Skin of body (tissue), 2 donors: ENCODE data around the gene HDAC5. TPM values are rescaled to one million over a fixed set of nuclear protein-coding genes. Genes with fewer than 3 reads are reported as not detected.
"Not testable (repeated sequence)": the region's sequence is repeated elsewhere in the genome, so short reads cannot be mapped to it uniquely, and the experiment has no call there.

Experiments used
- DNase-seq: peaks from one replicate; lab custom pipeline; 2025; lab: John Stamatoyannopoulos, UW
- total RNA-seq: library from RNA; depleted of rRNA; stranded (reverse); fragments of >200 nt; gene quantifications from one replicate; pipeline ENCODE4 v1.2.3, GENCODE V29; 2014

Gene HDAC5
- total RNA-seq, 1 donor from 2014 or later = 55.1 TPM

DNA sequence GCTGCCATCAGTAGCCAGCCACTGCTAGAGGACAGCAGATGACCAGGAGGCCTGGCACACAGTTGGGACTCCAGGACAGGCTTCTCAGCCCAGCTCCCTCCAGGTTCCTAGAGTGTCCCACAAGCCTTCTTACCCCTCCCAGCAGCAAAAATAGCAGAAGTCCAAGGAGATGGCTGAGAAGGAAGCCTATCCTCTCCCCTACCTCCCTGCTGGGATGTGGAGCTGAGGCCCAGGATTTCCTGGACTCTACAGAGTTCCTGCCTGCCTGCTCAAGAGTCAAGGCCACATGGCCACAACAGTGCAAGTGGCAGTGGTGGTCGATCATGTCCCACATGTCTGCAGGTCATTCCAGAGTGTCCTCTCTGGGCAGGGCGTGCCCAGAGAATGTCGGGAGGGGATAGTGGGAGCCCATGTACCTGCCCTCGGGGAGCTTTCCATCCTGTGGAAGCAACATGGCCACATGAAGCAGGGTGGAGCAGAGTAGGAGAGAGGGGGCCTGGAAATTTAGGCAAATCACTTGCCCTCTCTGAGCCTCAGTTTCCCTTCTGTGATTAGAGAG is 10.6 kb upstream of the HDAC5 start:
- no peak for DNase-seq

DNA sequence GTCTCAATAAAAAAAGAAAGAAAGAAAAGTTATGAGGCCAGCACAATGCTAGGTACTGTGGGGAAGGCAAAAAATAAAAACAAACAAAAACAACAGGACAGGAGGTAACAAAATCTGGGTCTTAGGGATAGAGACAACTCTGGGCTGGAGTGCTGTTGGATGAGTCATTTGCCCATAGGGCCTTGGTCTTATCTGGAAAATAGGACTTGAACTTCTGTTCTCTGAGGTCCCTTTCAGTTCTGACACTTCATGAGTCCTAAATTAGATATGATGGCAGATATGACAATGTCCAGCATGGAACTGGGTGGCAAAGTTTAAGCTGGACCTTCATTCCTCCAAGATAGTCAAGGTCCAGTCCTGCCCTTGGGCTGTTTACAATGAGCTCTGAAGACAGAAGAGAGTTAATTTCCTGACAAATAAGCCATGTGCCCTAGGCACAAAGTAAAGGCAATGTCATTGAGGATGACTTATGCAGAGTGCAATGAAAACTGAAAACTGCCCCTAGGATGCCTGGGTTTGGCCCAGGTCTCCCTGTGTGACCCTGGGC is 8.9 kb upstream of the HDAC5 start:
- no peak for DNase-seq

DNA sequence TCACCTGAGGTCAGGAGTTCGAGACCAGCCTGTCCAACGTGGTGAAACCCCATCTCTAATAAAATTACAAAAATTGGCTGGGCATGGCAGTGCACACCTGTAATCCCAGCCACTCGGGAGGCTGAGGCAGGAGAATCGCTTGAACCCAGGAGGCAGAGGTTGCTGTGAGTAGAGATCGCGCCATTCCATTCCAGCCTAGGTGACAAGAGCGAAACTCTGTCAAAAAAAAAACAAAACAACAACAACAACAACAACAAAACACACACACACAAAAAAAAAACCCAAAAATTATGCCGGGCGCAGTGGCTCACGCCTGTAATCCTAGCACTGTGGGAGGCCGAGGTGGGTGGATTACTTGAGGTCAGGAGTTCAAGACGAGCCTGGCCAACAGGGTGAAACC is 7.9 kb upstream of the HDAC5 start:
- DNase-seq = not testable (repeated sequence)

DNA sequence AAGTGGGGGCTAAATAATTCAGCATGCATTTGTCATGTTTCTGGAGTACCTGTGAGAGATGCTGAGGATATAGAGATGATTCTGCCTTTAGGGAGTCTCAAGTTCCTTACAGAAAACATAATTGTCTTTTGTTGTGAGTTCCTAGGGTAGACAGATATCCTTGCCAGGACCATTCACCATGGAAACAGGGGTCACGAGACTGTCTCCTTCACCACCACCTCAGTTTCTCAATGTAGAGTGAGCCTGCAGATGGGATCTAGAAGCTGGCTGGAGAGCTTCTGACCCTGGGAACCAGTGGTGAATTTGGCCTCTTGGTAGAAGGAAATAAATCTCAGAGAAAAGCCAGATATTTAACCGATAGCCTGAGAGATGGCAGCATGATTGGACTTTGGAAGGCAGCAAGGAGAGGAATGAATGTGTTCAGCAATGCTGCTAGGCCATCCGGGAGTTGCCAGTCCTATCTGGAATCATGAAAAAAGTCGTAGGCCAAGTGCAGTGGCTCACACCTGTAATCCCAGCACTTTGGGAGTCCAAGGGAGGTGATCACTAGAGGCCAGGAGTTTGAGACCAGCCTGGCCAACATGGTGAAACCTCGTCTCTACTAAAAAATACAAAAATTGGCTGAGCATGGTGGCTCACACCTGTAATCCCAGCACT is 7.4 kb upstream of the HDAC5 start:
- no peak for DNase-seq

DNA sequence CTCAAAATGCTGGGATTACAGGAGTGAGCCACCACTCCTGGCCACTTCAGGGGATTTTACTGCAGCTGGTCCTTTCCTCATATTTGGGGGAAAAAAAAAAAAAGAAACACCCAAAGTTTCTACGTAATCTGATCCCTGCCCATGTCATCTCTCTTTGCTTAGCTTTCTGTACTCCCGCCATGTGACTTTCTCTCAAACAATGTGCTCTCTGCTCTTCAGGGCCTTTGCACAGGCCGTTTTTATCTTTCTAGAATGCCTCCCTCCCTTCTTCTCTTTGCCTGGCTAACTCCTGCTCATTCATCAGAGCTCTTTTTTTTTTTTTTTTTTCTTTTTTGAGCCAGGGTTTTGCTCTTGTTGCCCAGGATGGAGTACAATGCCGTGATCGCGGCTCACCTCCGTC is 4.9 kb upstream of the HDAC5 start:
- no peak for DNase-seq

DNA sequence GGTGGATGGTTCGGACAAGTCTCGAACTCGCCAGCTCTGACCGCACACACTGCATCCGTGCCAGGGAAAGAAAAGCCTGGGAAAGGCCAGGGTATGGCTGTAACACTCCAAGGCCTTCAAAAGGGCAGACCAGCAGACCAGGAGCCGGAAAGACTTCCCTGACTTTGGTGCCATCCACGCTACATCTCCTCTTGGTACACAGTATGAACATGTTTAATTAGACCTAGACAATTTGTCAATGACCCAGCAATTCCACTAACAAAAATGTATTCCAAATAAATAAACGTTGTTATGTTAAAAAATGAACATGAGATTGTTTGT is 637 bp upstream of the HDAC5 start:
- DNase-seq = no peak

DNA sequence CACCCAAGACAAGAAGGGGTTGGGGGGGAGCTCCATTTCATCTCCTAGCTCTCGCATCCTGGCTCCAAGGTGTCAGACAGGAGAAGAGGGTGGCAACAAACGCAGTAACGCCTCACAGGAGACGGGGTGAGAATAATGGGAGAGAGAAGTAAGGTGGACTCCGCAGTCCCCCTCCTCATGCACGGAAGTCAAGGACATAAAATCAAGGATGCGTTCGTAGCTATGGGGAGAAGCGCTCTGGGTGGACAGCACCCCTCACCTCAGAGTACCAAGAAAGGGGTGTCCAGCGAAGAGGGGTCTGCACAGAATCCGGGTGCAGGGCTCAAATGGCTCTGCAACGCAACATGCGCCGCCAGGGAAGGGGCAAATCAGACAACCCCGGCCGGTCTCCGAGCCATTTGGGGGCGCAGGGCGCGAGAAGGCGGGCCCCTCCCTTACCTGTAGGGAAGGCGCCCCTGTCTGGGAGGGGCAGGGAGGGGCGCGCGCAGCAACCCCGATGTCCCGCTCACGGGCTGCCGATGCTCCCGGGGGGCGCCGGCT is 555 bp downstream of the HDAC5 start:
- peak; percentile 18 for DNase-seq

DNA sequence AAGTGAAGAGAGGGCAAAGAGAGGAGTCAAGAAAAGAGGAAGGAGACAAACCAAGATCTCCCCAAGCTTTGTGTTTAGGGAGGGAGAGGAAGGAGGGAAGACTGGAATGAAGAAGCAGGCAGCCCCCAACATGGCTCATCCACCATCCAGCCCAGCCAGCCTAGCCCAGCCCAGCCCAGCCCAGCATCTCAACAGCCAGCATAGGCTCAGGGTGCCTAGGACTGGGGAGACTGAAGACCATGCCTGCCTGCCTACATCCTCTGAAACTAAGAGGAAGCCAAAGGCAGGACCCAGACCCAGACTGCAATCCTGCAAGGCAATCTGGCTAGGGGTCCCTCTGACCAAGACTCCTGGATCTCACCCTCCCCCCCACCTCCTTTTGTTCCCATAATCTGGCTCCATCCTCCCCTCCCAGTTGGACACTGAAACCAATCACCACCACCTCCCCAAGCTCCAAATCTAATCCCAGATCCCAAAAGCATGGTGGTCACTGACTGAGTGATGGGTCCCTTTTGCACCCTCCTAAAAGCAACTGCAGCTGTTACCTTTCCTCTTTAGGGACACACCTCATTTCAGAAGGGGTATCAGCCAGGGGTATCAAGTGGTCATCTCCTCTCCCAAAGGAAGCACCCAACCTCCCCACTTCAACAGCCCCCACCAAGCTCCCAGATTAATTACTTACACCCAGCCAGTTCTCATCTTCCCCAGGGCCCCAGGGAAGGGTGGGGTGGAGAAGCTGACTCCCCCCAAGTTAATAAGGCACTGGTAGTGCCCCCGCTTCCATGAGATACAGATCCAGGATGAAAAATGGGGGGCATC is 1.2 kb downstream of the HDAC5 start:
- no peak for DNase-seq

DNA sequence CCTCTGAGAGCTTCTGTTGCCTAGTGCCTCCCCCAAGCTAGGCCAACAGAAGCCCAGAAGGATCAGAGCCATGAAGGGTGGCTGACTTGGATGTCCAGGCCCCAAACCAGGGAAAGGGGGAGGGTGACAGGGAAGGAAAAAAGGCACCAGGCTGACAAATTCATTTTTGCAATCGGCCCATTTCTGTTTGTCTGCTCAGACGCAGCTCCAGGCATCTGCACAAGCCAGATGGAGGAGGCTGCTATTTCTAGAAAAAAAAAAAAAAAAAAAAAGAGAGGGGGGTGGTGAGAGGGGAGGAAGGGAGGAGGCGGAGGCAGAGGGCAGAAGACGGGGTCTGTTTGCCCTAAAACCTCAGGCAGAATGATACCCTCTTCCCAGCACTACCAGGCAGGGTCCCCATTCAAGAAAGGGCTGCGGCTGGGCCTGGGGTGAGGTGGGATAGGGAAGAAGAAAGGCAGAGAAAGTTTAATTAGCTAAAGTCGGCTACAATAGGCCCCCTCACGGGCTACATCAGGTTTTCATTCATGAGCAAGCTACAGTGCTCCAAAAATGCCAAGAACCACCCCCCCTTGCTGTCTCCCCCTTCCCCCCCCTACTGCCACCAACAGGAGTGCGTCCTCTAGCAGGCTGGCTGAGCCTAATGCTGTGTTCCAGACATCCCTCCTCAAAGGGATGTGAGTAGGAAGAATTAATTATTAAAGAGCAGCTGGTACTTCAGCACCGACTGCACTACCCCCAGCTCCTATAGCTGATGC is 2.4 kb downstream of the HDAC5 start:
- DNase-seq = peak; percentile 63

DNA sequence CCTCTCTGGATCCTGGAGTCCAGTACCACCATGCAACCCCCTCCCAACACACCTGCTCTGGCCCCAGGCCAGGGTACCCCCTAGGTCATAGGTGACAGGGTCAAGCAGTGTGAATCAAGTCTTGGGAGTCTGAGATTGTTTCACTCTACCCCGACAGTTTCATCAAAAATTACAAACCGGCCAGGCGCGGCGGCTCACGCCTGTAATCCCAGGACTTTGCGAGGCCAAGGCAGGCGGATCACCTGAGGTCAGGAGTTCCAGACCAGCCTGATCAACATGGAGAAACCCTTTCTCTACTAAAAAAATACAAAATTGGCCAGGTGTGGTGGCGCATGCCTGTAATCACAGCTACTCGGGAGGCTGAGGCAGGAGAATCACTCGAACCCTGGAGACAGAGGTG is 3.2 kb downstream of the HDAC5 start:
- DNase-seq = not testable (repeated sequence)

DNA sequence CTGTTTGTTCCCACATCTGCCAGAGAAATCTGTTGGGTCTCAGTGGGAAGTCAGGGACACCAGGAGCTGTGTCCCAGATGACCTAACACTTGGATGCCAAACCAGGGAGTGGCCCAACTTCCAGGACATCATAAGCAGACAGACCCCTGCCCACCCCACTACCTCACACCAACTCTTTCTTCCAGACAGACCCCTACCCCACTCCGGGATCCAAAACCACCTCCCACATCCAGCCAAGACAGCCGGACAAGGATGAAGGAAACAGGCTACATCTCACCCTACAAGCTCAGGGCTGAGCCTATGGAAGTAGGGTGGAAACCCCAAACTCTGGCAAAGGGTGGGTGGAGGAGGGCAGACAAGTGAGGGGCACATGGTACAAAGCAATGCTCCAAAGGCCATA is 3.6 kb downstream of the HDAC5 start:
- no peak for DNase-seq

DNA sequence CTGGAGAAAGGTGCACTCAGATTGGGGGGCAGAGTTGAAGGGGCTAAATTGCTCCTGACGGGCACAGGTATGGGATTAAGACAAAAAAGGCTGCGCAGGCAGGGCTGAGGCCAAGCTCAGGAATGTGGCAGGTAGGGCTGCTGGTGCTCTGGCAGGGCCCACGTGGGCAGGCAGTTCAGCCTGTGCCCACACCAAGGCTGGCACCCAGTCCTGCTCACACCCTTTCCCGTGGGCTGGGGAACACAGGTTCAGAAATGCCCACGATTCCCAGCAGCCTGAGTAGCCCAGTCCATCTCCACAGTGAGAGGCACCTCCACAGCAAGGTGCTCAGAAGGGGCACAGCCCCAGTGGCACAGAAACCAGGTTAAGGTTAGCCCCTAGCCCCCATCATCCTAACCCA is 4.4 kb downstream of the HDAC5 start:
- no peak for DNase-seq

DNA sequence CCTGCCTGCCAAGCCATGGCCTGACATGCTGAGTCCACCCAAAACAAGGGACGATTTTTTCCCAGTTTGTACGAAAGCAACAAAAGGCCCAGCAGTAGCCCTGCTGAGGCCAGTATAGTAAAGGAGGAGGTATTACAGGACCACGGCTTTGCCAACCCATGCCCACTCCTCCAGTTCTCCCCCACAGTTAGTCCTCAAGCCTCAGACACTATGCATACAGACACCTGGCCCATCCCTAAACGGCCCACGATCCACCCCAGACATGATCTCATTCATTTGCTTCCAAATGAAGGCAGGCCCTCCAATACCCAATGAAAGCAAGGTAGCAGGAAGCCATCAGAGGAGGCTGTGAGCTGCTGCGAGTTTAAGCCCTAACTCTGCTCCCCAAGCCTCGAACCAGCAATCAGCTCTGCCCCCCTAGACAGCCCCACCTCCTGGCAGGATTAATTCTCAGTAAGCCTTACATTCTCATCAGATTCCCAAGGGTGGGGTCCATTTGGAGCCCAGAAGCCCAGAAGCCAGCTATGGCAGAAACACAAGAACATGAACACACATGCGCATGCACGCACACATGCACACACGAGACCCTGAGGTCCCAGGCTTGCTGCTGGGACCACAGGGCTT is 4.9 kb downstream of the HDAC5 start:
- DNase-seq = no peak

DNA sequence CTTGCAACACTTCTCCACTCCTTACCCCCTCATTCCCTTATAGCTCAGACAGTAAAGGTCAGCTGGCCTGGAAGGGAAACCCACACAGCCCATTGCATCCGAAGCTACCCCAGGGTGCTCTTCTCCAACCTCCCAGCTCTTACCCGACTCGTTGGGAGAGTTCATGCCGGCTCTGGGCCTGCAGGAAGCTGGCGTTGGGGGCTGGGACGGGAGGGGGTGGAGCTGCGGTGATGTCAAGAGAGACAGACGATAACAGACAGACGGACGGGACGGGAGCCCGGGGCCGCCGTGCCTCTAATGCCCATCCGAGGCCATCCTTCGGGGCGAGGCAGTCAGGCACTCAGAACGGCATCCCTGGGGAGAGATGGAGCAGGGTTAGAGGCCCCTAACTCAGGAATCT is 6.1 kb downstream of the HDAC5 start:
- no peak for DNase-seq

DNA sequence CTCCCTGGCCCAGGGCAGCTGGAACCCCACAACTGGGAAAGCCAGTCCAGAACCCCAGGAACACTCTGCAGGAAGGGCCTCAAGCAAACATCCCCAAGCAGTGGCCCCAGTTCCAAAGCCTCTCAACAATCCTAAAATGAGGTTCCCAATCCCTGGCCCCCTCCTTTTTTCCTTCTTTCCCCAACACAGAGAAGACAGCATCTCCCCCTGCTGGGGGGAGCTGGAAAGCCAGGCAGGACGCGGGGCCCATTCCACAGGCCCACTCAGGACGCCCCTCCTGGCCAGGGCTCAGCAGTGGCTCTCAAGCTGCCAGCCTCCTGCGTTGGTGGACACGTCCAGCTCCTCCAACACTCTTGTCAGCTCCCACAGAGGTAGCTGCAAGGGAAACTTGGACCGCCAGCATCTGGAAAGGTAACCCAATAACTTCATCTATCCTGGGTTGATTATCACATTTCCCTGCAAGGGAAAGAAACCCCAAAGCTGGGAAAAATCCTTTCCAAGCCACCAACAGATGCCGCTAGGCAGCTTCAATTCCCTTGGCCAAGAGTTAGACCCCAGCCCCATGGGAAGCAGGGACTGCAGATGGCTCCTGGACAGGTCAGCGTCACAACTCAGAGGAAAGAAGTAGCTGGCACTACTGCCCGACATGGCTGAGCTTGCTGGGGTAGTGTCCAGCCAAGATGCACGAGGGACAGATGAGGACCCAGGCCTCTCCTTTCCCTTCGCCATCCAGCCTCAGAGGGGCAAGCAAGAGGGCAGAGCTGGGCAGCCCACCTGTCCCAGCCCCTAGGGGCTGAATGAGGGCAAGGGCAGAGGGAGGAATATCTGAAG is 7.6 kb downstream of the HDAC5 start:
- no peak for DNase-seq

DNA sequence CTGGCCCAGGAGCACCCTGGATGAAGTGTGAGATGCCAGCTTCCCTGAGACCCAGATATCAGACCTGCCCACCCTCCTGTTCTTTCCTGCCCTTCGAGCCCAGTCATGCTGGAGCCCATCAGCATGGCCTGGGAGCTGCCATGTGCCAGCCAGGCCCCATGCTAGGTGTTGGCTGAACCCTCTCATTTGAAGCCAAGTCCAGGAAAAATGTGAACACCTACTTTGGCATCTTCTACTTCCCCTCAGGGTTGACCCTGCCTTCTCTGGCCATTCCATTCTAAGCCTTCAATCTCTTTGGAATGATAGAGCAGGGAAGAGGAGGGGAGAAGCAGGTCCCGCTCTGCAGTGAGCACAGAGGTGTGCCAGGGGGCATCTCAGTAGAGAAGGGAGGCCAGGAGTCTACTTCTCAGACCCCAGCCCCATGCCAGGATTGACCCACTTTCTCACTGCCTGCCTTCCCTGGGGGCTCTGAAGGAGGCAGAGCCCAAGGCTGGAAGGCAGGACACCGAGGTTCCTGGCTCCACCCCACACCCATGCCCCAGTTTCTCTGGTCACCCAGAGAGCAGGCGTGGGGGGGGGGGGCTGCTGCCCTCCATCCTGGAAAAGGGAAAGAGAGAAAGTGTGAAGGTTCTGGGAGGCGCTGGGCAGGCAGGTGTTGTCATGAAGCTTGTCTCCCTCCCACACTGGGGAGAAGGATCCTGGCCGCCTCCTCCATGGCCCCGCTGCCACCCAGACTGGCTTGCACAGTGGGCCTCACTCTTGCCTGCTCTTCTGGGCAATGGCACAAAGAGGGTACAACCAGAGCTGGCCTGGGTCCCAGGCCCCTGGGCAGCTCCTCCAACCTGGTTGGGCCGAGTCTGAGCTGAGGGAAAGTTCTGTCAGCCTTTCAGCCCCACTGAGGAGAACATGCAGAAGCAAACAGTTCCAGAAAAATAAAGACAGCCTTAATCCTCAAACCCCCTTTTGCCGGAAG is 9.3 kb downstream of the HDAC5 start:
- no peak for DNase-seq

DNA sequence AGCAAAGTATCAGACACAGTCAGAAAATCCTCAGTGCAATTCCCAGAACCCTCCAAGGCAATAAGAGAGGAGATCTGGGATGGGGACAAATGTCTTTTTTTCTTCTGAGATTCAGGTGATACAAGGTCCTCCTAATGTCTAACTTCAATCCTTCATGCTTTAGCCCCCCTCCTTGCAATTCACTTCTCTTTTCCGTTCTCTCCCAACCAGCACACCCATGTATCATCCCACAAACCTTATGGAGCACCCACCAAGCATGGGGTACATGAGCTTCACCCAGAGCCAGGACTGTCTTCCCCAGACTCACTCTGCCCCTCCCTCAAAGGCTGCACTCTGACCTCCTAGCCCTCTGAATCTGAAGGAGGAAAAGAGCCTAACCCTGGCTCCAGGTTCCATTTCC is 10.1 kb downstream of the HDAC5 start:
- no peak for DNase-seq

DNA sequence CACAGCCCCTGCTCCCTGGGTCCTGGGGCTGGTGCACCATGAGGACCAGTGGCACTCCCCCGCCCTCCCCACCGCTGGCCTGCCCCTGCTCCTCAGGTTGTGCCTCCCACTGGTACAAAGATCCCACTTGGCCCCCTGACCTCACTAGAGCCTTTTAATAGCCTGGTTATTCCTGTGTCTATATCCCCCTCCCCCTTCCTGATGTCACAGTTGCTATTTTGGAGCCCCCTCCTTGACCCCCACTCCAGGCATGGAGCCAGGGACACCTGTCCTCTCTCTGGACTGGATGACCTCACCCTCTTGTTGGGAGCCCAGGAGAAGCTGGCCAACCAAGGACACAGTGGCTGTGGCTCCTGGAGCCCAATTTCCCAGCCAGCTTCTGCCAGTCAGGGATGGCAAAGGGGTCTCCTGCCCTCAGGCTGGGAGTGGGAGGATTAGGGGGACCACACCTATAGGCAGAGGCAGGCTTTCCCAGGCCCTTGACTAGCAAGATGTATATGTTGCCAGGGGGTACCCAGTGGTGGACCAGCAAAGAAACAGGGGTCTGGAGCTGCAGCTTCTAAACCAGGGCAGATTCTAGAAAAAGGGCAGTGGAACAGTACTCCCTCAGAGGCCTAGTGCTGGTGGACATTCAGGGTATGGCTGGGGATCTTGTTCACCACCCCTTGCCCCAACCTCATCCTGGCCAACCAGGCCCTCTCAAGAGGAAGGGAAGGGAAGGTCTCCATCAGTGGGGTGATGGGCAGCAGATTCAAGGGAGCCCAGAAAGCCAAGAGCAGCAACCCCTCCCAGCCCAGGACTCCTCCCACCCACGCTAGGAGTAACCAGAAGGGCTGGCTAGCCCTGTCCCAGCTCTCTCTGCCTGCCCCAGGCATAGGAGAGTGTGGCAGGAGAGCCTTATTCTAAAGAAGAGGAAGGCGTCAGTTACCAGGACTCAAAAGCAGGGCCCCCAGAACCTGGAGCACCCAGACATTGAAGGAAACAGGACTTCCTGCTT is 10.9 kb downstream of the HDAC5 start:
- no peak for DNase-seq
